Omental fat pad (tissue), 4 donors: Measurements from ENCODE around the gene KCNJ6. TPM values are rescaled to one million over a fixed set of nuclear protein-coding genes. Genes with fewer than 3 reads are reported as not detected.

Source experiments
- ATAC-seq: fragments of 150-250 bp; one replicate; pipeline ENCODE4 v1.9.1; 2016; ENCODE audit warnings: mild to moderate bottlenecking, moderate library complexity; ENCODE audit not compliant: low FRiP score
- DNase-seq: peaks from one replicate; pipeline ENCODE4 v3.0.0-alpha.2; 2019; ENCODE audit warnings: low spot score
- total RNA-seq, 4 donors: library from RNA; depleted of rRNA; stranded (reverse); fragments of >200 nt; gene quantifications; one replicate each; pipeline ENCODE4 v1.1.0, GENCODE V29; 2016
- TF ChIP-seq, protein P1 (sequence below), 3 donors: fragments of 450-650 bp; IDR thresholded peaks; one replicate each; pipeline ENCODE4 v1.5.1; 2016 to 2017; ENCODE audit warnings: antibody characterized with exemption in 3 of 3, mild to moderate bottlenecking in 3 of 3, moderate library complexity in 2 of 3

Gene KCNJ6
- total RNA-seq, 4 donors from 2014 or later = not detected

DNA sequence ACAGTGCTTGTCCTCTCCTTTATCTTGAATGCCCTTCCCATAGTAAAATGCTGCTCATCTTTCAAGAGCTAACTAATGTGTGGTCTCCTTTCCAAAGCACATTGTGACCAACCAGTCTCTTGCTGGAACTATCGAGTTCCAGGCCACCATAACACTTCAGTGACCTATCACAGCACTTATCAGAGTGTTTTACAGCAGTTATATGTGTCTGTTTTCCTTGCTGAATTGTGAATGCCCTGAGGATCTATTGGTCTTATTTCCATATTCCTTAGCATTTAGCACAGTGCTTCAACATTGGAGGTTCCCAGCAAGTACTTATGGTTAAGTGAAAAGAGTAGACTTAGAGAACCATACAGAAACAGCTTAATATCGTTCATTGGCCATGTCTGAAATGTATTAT, 285.4 kb downstream of the KCNJ6 start:
- TF ChIP-seq, protein P1, sequence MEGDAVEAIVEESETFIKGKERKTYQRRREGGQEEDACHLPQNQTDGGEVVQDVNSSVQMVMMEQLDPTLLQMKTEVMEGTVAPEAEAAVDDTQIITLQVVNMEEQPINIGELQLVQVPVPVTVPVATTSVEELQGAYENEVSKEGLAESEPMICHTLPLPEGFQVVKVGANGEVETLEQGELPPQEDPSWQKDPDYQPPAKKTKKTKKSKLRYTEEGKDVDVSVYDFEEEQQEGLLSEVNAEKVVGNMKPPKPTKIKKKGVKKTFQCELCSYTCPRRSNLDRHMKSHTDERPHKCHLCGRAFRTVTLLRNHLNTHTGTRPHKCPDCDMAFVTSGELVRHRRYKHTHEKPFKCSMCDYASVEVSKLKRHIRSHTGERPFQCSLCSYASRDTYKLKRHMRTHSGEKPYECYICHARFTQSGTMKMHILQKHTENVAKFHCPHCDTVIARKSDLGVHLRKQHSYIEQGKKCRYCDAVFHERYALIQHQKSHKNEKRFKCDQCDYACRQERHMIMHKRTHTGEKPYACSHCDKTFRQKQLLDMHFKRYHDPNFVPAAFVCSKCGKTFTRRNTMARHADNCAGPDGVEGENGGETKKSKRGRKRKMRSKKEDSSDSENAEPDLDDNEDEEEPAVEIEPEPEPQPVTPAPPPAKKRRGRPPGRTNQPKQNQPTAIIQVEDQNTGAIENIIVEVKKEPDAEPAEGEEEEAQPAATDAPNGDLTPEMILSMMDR (IDR thresholded peaks at IDR 0.05) = no peak
- ATAC-seq (no peak), DNase-seq (no peak)

DNA sequence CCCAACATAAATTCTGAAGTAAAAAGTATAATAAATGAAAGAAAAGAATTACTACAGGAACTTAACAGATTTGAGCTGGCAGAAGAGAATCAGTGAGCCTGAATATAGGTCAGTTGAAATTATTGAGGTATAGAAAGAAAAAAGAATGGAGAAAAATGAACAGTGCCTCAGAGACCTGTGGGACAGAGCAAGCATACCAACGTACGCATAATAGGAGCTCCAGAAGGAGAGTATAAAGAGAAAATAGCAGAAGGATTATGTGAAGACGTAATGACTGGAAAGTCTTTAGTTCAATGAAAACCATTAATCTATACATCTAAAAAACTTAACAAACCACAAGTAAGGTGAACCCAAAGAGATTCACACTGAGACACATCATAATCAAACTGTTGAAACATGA, 287.9 kb downstream of the KCNJ6 start:
- ATAC-seq (no peak), DNase-seq (no peak)
- TF ChIP-seq, protein P1 (IDR thresholded peaks at IDR 0.05) = no peak

DNA sequence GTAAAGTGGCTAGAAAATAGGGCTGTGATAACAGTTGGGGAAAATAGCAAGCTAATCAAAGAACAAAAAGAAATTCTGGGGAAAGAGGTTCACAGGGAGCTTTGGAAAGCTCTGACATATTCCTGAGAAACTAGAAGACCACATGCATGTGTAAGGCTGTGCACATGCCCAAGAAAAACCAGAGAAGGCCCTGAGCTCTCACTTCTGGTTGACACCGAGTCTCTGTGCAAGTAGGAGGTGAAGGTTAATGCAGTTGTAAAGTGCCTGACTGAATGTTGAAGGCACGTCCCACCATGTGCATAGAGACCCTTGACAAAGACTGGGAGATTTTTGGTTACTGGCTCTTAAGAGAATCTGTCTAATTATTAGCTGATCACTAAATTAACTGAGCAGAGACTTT, 288.7 kb downstream of the KCNJ6 start:
- ATAC-seq (no peak), DNase-seq (no peak)
- TF ChIP-seq, protein P1 (IDR thresholded peaks at IDR 0.05) = no peak

DNA sequence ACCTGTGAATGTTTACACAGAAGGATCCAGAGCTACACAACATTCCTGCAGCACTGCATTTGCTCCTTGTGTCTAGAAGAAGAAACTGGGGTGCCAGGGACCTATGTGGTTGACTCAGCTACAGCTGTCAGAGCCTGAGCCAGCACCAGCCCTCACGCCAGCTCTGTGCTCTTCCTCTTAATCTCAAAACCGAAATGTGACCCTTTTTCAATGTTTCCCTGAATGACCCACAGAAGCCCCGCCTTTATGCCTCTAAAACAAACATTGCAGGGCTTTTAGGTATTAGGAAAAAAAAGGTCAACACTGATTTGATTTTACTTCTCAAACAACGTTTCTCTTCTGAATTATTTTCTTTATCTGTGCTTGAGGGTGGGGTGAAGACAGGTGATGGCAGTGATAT, 289.2 kb downstream of the KCNJ6 start:
- DNase-seq (no peak), ATAC-seq (no peak)
- TF ChIP-seq, protein P1 (IDR thresholded peaks at IDR 0.05) = no peak

DNA sequence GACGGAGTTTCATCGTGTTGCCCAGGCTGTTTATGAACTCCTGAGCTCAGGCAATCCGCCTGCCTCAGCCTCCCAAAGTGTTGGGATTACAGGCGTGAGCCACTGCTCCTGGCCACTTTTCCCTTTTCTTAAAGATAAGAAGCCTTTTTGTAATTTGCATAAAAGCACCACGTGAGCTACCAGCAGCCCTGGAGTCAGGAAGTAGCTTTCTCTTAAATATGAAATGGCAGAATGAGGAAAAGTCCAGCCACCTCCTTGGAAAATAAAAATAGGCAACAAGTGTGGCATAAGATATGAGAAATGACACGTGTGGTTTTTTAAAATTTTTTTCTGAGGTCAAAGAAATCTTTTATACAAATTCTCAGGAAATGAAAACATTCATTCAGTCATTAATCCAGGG, 289.9 kb downstream of the KCNJ6 start:
- DNase-seq = no peak
- TF ChIP-seq, protein P1 (IDR thresholded peaks at IDR 0.05) = no peak
- ATAC-seq = no peak

DNA sequence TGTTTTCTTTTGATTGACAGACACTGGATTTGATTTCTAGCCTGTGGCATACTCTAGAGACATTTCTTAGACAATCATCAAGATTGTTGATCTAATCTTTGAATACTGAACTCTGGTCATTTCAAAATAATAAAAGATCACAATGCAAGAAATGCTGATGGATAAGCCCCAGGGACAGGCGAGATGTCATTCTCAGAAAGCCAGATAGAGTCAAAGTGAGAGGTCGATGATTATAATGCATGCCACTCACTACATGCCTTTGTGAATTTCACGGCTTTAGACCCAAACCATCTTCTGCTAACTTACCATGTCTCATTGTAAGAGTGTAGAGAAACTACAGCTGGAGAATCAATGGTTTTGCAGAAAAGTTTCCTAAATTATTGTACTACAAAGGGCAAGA, 292.6 kb downstream of the KCNJ6 start:
- ATAC-seq = no peak
- TF ChIP-seq, protein P1 (IDR thresholded peaks at IDR 0.05) = no peak

GRCh38 chr21:37623183-37623582, 293.1 kb downstream of the KCNJ6 start:
- TF ChIP-seq, protein P1 (IDR thresholded peaks at IDR 0.05) = no peak
- no peak for ATAC-seq
- no peak for DNase-seq

More for the DNA sequence above, 292.6 kb downstream of the KCNJ6 start:
- no peak for DNase-seq
